IMR-90 (cell line): Measurements from ENCODE around the gene PSME2.

Source experiments
- BHLHE40 ChIP-seq: fragments of 150-350 bp; IDR thresholded peaks from 2 replicates; pipeline ENCODE4 v1.6.1; 2016; ENCODE audit warnings: mild to moderate bottlenecking, low read depth, low read length
- CEBPB ChIP-seq: IDR thresholded peaks from 2 replicates; pipeline ENCODE4 v1.6.1; 2012; ENCODE audit warnings: low read depth, low read length, improper control_type of control experiment
- CTCF ChIP-seq: conservative IDR thresholded peaks from 2 replicates; pipeline ENCODE4 v1.5.1; 2012; ENCODE audit warnings: mild to moderate bottlenecking, low read depth, low read length, improper control_type of control experiment
- FOS ChIP-seq: fragments of 150-350 bp; IDR thresholded peaks from 2 replicates; pipeline ENCODE4 v1.6.1; 2016; ENCODE audit warnings: low read depth, low read length
- MAFK ChIP-seq: IDR thresholded peaks from 2 replicates; pipeline ENCODE4 v1.6.1; 2012; ENCODE audit warnings: low read depth, low read length, improper control_type of control experiment
- MAZ ChIP-seq: IDR thresholded peaks from 2 replicates; pipeline ENCODE4 v1.6.1; 2012; ENCODE audit warnings: low read depth, mild to moderate bottlenecking, low read length, improper control_type of control experiment, moderate library complexity, borderline replicate concordance
- NFE2L2 ChIP-seq: fragments of 150-350 bp; IDR thresholded peaks from 2 replicates; pipeline ENCODE4 v1.6.1; 2016; ENCODE audit warnings: low read depth, mild to moderate bottlenecking, low read length
- POLR2A ChIP-seq: IDR thresholded peaks from 2 replicates; pipeline ENCODE4 v1.6.1; 2012; ENCODE audit warnings: mild to moderate bottlenecking, low read depth, low read length
- RAD21 ChIP-seq: IDR thresholded peaks from 2 replicates; pipeline ENCODE4 v1.6.1; 2012; ENCODE audit warnings: low read length, improper control_type of control experiment
- RCOR1 ChIP-seq: IDR thresholded peaks from 2 replicates; pipeline ENCODE4 v1.6.1; 2012; ENCODE audit warnings: mild to moderate bottlenecking, low read length, improper control_type of control experiment; ENCODE audit not compliant: insufficient replicate concordance
- RFX5 ChIP-seq: IDR thresholded peaks from 2 replicates; pipeline ENCODE4 v1.8.0; 2012; ENCODE audit warnings: low read depth, mild to moderate bottlenecking, low read length, moderate library complexity
- SMC3 ChIP-seq: fragments of 150-350 bp; IDR thresholded peaks from 2 replicates; pipeline ENCODE4 v1.6.1; 2016; ENCODE audit warnings: low read depth, mild to moderate bottlenecking, antibody characterized with exemption, low read length, moderate library complexity
- USF2 ChIP-seq: fragments of 150-350 bp; IDR thresholded peaks from 2 replicates; pipeline ENCODE4 v1.6.1; 2017; ENCODE audit warnings: mild to moderate bottlenecking, antibody characterized with exemption, low read length, low read depth
- TF ChIP-seq, protein P1 (sequence below): fragments of 150-350 bp; IDR thresholded peaks from 2 replicates; pipeline ENCODE4 v1.6.1; 2016; ENCODE audit warnings: low read depth, mild to moderate bottlenecking, low read length, moderate library complexity, borderline replicate concordance

- TF ChIP-seq CTCF (no peak), FOS (no peak), MAZ (no peak), POLR2A (no peak), RAD21 (no peak), BHLHE40 (no peak), MAFK (no peak), RCOR1 (no peak), USF2 (no peak), CEBPB (no peak), SMC3 (no peak), NFE2L2 (no peak), RFX5 (no peak)
- TF ChIP-seq, protein P1, sequence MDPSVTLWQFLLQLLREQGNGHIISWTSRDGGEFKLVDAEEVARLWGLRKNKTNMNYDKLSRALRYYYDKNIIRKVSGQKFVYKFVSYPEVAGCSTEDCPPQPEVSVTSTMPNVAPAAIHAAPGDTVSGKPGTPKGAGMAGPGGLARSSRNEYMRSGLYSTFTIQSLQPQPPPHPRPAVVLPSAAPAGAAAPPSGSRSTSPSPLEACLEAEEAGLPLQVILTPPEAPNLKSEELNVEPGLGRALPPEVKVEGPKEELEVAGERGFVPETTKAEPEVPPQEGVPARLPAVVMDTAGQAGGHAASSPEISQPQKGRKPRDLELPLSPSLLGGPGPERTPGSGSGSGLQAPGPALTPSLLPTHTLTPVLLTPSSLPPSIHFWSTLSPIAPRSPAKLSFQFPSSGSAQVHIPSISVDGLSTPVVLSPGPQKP, result no peak
Measured at GRCh38 chr14:24185026-24185425, 38.6 kb upstream of the PSME2 start.
